GM18519 (cell line): ENCODE results near the gene IL1RL2.

Source experiments
- ATAC-seq: cut with Tn5 transposase; IDR thresholded peaks from one replicate; pipeline ENCODE4 v1.9.1; 2021; ENCODE audit warnings: mild to moderate bottlenecking, moderate library complexity; ENCODE audit not compliant: unreplicated experiment, low FRiP score

The IL1RL2 gene

GRCh38 chr2:102158011-102158755, 28.6 kb upstream of the IL1RL2 start:
- no peak for ATAC-seq

- ATAC-seq, result no peak
Observed at GRCh38 chr2:102159295-102159694, 27.5 kb upstream of the IL1RL2 start.

GRCh38 chr2:102166189-102166845, 20.5 kb upstream of the IL1RL2 start:
- no peak for ATAC-seq

GRCh38 chr2:102168026-102168771, 18.6 kb upstream of the IL1RL2 start:
- ATAC-seq, result no peak

- no peak for ATAC-seq
Observed at GRCh38 chr2:102171946-102172345, 14.9 kb upstream of the IL1RL2 start.

GRCh38 chr2:102172745-102173144, 14.1 kb upstream of the IL1RL2 start:
- ATAC-seq, result no peak

- ATAC-seq, result no peak
Observed at GRCh38 chr2:102176172-102176571, 10.7 kb upstream of the IL1RL2 start.

- no peak for ATAC-seq
Observed at GRCh38 chr2:102177814-102178478, 8.9 kb upstream of the IL1RL2 start.

- ATAC-seq, result no peak
Observed at GRCh38 chr2:102179061-102179460, 7.8 kb upstream of the IL1RL2 start.

- ATAC-seq, result no peak
Observed at GRCh38 chr2:102179788-102180686, 6.8 kb upstream of the IL1RL2 start.

- no peak for ATAC-seq
Observed at GRCh38 chr2:102180687-102180999, 6.2 kb upstream of the IL1RL2 start.

GRCh38 chr2:102181376-102181775, 5.4 kb upstream of the IL1RL2 start:
- no peak for ATAC-seq

- ATAC-seq, result no peak
Observed at GRCh38 chr2:102181919-102182635, 4.7 kb upstream of the IL1RL2 start.

GRCh38 chr2:102184018-102184417, 2.8 kb upstream of the IL1RL2 start:
- no peak for ATAC-seq

- ATAC-seq, result no peak
Observed at GRCh38 chr2:102184568-102184967, 2.3 kb upstream of the IL1RL2 start.

GRCh38 chr2:102185347-102185746, 1.5 kb upstream of the IL1RL2 start:
- no peak for ATAC-seq

GRCh38 chr2:102187496-102188150, 800 bp downstream of the IL1RL2 start:
- no peak for ATAC-seq

- ATAC-seq, result no peak
Observed at GRCh38 chr2:102190430-102191107, 3.7 kb downstream of the IL1RL2 start.
